ENCODE results near the gene FREM2.

DNA sequence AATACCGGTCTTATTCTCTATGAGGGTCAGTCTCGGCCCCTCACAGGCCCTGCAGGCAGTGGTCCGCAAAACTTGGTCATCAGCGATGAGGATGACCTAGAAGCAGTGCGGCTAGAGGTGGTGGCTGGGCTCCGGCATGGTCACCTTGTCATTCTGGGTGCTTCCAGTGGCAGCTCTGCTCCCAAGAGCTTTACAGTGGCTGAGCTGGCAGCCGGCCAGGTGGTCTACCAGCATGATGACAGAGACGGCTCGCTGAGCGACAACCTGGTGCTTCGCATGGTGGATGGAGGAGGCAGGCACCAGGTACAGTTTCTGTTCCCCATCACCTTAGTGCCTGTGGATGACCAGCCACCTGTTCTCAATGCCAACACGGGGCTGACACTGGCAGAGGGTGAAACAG lies 1.8 kb downstream of the FREM2 start:
- TF ChIP-seq POLR2AphosphoS5 (IDR thresholded peaks at IDR 0.05) (no peak), POLR2A (IDR thresholded peaks at IDR 0.05) (no peak), EP300 (IDR thresholded peaks at IDR 0.05) (no peak)
- TF ChIP-seq, protein P1, sequence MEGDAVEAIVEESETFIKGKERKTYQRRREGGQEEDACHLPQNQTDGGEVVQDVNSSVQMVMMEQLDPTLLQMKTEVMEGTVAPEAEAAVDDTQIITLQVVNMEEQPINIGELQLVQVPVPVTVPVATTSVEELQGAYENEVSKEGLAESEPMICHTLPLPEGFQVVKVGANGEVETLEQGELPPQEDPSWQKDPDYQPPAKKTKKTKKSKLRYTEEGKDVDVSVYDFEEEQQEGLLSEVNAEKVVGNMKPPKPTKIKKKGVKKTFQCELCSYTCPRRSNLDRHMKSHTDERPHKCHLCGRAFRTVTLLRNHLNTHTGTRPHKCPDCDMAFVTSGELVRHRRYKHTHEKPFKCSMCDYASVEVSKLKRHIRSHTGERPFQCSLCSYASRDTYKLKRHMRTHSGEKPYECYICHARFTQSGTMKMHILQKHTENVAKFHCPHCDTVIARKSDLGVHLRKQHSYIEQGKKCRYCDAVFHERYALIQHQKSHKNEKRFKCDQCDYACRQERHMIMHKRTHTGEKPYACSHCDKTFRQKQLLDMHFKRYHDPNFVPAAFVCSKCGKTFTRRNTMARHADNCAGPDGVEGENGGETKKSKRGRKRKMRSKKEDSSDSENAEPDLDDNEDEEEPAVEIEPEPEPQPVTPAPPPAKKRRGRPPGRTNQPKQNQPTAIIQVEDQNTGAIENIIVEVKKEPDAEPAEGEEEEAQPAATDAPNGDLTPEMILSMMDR (IDR thresholded peaks at IDR 0.05) = no peak

Measured in upper lobe of left lung (tissue), 4 donors.